ENCODE measurements around the gene ZAR1L.

Gene ZAR1L

DNA sequence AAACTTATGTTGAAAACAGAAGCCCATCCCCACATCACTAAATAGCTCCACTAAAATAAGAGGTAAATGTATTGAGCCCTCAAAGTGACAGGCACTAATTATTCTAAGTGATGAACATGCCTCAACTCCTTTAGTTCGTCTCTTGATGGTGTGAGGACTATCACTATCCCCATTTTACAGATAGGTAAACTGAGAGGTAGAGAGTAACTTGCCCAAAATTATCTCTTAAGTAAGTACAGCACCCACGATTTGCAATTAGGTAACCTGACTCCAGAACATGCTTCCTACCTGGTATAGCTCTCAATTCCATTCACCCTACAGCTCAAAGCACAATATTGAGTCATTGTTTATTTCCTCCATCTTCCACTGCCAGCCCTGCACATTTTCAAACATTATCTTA is 12.7 kb downstream of the ZAR1L start:
- Histone ChIP-seq H3K4me1 (ENCODE audit: control insufficient read depth in 1 of 2, insufficient read depth in 2 of 2, low read length in 2 of 2) (no peaks in the 10 kb centered on the region), H3K4me3 (ENCODE audit: low read depth in 1 of 2, low read length in 2 of 2) (no peak overlapping the region), H3K36me3 (ENCODE audit: control insufficient read depth in 1 of 2, insufficient read depth in 2 of 2, low read length in 2 of 2) (no peaks in the 10 kb centered on the region), H3K27me3 (ENCODE audit: control insufficient read depth in 1 of 2, insufficient read depth in 2 of 2, low read length in 2 of 2) (peaks cover 0 to 4% of the 10 kb centered on the region in 2 donors), H3K9ac (ENCODE audit: low read depth in 1 of 2, low read length in 2 of 2) (no peak overlapping the region), H3K9me3 (ENCODE audit: control insufficient read depth in 1 of 2, low read length in 2 of 2) (no peaks in the 10 kb centered on the region), H3K27ac (ENCODE audit: low read depth, low read length) (no peak overlapping the region)

DNA sequence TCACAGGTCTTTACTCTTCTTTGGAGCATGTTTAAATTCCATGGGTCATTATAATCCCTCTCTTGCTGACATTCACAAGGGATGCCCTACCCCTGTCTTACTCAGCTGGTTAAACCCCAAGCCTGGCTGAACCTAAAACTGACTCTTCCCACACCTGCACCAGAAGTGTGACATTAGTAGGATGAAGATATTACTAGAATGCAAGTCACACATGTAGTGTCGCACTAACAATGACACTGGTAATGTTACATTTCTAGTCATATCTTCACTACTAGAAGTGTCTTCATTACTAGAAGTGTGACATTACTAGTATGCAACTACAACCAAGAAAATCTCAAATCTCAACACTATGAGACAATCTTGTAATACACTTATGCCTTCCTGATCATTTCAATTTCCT is 14.2 kb downstream of the ZAR1L start:
- Histone ChIP-seq H3K9ac (ENCODE audit: low read depth in 1 of 2, low read length in 2 of 2) (no peak overlapping the region), H3K27ac (ENCODE audit: low read depth, low read length) (no peak overlapping the region), H3K36me3 (ENCODE audit: control insufficient read depth in 1 of 2, insufficient read depth in 2 of 2, low read length in 2 of 2) (no peaks in the 10 kb centered on the region), H3K4me3 (ENCODE audit: low read depth in 1 of 2, low read length in 2 of 2) (no peak overlapping the region), H3K4me1 (ENCODE audit: control insufficient read depth in 1 of 2, insufficient read depth in 2 of 2, low read length in 2 of 2) (no peaks in the 10 kb centered on the region), H3K9me3 (ENCODE audit: control insufficient read depth in 1 of 2, low read length in 2 of 2) (no peaks in the 10 kb centered on the region), H3K27me3 (ENCODE audit: control insufficient read depth in 1 of 2, insufficient read depth in 2 of 2, low read length in 2 of 2) (peaks cover 0 to 4% of the 10 kb centered on the region in 2 donors)

DNA sequence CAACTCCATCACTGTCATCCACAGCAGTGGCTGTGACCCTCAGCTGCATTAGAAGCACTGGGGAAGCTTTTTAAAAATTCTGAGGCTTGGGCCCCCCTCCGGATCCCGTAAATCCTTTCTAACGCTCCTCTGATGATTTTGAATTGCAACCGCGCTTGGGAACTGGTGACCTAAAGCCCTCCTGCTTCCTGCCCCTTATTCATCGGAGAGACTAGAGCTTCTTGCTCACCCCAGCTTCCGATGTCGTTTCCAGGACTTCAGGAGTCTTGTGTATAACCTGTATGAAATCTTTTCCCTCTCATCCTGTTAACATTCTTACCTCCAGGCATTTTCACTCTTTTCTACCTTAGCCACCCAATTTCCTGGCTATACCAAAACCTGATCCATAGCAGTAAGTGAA is 14.8 kb downstream of the ZAR1L start:
- peaks cover 0 to 4% of the 10 kb centered on the region in 2 donors for H3K27me3 ChIP-seq (ENCODE audit: control insufficient read depth in 1 of 2, insufficient read depth in 2 of 2, low read length in 2 of 2)
- no peak overlapping the region for H3K27ac ChIP-seq (ENCODE audit: low read depth, low read length)
- peaks cover 0 to 3% of the 10 kb centered on the region in 2 donors for H3K36me3 ChIP-seq (ENCODE audit: control insufficient read depth in 1 of 2, insufficient read depth in 2 of 2, low read length in 2 of 2)
- no peaks in the 10 kb centered on the region for H3K4me1 ChIP-seq (ENCODE audit: control insufficient read depth in 1 of 2, insufficient read depth in 2 of 2, low read length in 2 of 2)
- H3K9me3 ChIP-seq (ENCODE audit: control insufficient read depth in 1 of 2, low read length in 2 of 2): no peaks in the 10 kb centered on the region
- no peak overlapping the region for H3K9ac ChIP-seq (ENCODE audit: low read depth in 1 of 2, low read length in 2 of 2)
- H3K4me3 ChIP-seq (ENCODE audit: low read depth in 1 of 2, low read length in 2 of 2): no peak overlapping the region

DNA sequence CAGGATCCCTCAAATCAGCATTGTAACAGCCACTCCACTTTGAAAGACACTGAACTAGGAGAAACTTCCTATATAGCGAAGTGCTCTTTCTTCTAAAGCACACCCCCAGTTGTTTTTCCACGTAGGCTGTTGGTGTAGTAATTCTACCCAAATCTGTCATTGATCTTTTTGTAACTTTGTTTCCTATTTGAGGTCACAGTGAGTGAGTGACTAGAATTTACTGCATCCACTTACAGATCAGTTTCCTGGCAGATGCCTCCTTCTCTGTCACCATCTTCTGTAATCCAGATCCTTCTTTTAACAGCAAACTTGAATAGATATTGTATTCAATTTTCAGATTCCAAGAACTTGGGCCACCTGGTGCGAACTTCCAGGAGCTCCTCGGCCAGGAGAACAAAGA is 15.3 kb downstream of the ZAR1L start:
- H3K27ac ChIP-seq (ENCODE audit: low read depth, low read length): no peak overlapping the region
- peaks cover 0 to 5% of the 10 kb centered on the region in 2 donors for H3K36me3 ChIP-seq (ENCODE audit: control insufficient read depth in 1 of 2, insufficient read depth in 2 of 2, low read length in 2 of 2)
- H3K4me3 ChIP-seq (ENCODE audit: low read depth in 1 of 2, low read length in 2 of 2): no peak overlapping the region
- peaks cover 0 to 4% of the 10 kb centered on the region in 2 donors for H3K27me3 ChIP-seq (ENCODE audit: control insufficient read depth in 1 of 2, insufficient read depth in 2 of 2, low read length in 2 of 2)
- H3K9ac ChIP-seq (ENCODE audit: low read depth in 1 of 2, low read length in 2 of 2): no peak overlapping the region
- H3K4me1 ChIP-seq (ENCODE audit: control insufficient read depth in 1 of 2, insufficient read depth in 2 of 2, low read length in 2 of 2): no peaks in the 10 kb centered on the region
- no peaks in the 10 kb centered on the region for H3K9me3 ChIP-seq (ENCODE audit: control insufficient read depth in 1 of 2, low read length in 2 of 2)

DNA sequence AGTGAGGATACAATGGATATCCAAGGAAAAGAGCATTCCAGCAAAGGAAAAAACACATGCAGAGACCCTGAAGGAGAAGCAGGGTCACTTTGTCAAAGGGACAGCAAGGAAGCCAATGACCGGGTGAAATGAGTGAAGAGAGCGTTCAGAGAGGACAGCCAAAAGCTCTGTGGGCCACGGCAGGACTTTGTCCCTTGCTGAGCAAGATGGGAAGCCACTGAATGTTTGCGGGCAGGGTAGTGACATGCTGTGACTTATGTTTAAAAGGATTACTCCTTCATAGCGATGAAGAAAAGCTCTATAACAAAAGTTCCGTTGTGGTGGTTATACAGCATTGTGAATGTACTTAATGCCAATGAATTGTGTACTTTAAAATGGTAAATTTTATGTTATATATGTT is 16.5 kb downstream of the ZAR1L start:
- no peaks in the 10 kb centered on the region for H3K9me3 ChIP-seq (ENCODE audit: control insufficient read depth in 1 of 2, low read length in 2 of 2)
- H3K9ac ChIP-seq (ENCODE audit: low read depth in 1 of 2, low read length in 2 of 2): no peak overlapping the region
- H3K4me1 ChIP-seq (ENCODE audit: control insufficient read depth in 1 of 2, insufficient read depth in 2 of 2, low read length in 2 of 2): no peaks in the 10 kb centered on the region
- no peak overlapping the region for H3K4me3 ChIP-seq (ENCODE audit: low read depth in 1 of 2, low read length in 2 of 2)
- peaks cover 0 to 5% of the 10 kb centered on the region in 2 donors for H3K36me3 ChIP-seq (ENCODE audit: control insufficient read depth in 1 of 2, insufficient read depth in 2 of 2, low read length in 2 of 2)
- H3K27ac ChIP-seq (ENCODE audit: low read depth, low read length): no peak overlapping the region
- peaks cover 0 to 4% of the 10 kb centered on the region in 2 donors for H3K27me3 ChIP-seq (ENCODE audit: control insufficient read depth in 1 of 2, insufficient read depth in 2 of 2, low read length in 2 of 2)

DNA sequence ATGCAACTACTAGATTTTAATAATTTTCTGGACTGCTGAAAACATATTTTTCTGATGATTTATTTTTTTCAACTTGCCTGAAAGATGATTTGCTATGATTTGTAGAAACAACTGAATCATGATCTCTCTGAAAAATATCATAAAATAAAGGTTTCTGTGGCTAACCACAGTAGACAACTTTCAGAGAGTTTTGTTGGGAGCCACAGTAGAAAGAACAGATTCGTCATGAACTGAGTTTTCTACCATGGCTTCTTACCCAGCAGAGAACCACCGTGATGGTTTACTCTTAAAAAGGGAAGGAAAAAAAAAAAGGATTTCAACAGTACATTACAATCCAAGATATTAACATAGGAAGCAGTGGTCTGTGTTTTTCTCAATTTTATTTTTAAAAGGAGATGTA is 18.0 kb downstream of the ZAR1L start:
- Histone ChIP-seq H3K4me3 (ENCODE audit: low read depth in 1 of 2, low read length in 2 of 2) (no peak overlapping the region), H3K27me3 (ENCODE audit: control insufficient read depth in 1 of 2, insufficient read depth in 2 of 2, low read length in 2 of 2) (peaks cover 0 to 4% of the 10 kb centered on the region in 2 donors), H3K27ac (ENCODE audit: low read depth, low read length) (no peak overlapping the region), H3K4me1 (ENCODE audit: control insufficient read depth in 1 of 2, insufficient read depth in 2 of 2, low read length in 2 of 2) (no peaks in the 10 kb centered on the region), H3K9ac (ENCODE audit: low read depth in 1 of 2, low read length in 2 of 2) (no peak overlapping the region), H3K9me3 (ENCODE audit: control insufficient read depth in 1 of 2, low read length in 2 of 2) (no peaks in the 10 kb centered on the region), H3K36me3 (ENCODE audit: control insufficient read depth in 1 of 2, insufficient read depth in 2 of 2, low read length in 2 of 2) (peaks cover 0 to 5% of the 10 kb centered on the region in 2 donors)

DNA sequence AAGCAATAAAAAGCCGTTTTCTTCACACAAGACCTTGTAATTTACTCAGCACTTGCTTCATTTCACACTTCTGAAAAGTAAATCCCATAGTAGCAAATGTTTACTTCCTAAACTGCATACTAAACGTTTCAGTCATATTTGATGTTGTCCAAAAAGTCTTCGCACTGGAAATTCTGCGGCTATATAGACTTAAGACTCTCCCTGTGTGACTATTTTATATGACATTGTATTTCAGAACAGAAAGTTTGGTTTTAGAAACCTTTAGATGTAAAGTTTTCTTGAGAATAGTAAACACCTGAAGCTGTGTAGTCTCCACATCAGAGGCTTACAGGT is 29.6 kb downstream of the ZAR1L start:
- no peak overlapping the region for H3K9ac ChIP-seq (ENCODE audit: low read depth in 1 of 2, low read length in 2 of 2)
- H3K4me1 ChIP-seq (ENCODE audit: control insufficient read depth in 1 of 2, insufficient read depth in 2 of 2, low read length in 2 of 2): no peaks in the 10 kb centered on the region
- no peak overlapping the region for H3K27ac ChIP-seq (ENCODE audit: low read depth, low read length)
- H3K27me3 ChIP-seq (ENCODE audit: control insufficient read depth in 1 of 2, insufficient read depth in 2 of 2, low read length in 2 of 2): no peaks in the 10 kb centered on the region
- H3K36me3 ChIP-seq (ENCODE audit: control insufficient read depth in 1 of 2, insufficient read depth in 2 of 2, low read length in 2 of 2): peaks cover 0 to 5% of the 10 kb centered on the region in 2 donors
- no peak overlapping the region for H3K4me3 ChIP-seq (ENCODE audit: low read depth in 1 of 2, low read length in 2 of 2)
- H3K9me3 ChIP-seq (ENCODE audit: control insufficient read depth in 1 of 2, low read length in 2 of 2): no peaks in the 10 kb centered on the region

DNA sequence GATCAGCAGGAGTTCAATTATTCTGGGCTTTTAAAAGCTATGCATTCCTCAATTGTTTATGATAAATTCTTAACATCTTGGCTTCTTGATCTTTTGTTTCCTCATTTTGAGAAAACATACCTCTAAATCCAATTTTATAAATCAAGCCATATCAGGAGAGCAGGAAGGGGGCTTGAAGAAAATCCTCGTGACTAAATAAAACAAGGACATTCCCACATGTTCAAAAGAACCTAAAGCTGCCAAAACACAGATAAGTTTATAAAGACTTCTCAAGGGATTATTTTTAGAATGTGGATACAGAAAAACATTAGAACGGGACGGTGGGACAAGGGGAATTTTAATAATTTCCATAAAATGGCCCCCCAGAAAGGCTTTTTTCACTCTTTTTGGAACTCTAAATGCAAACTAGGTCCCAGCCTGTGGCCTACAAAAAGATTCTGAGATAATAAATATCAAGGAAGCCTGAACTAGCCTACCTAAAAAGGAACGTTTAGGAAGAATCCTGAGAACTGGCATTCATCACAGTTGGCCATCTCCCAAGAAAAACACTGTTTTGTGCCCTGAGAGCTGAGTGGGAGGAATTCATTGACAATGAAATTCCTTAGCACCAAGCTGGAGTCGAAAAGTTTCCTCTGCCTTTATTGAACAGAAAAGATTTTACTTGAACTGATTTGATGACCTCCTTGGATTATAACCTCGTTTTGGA is 30.1 kb downstream of the ZAR1L start:
- Histone ChIP-seq H3K36me3 (ENCODE audit: control insufficient read depth in 1 of 2, insufficient read depth in 2 of 2, low read length in 2 of 2) (peaks cover 0 to 5% of the 10 kb centered on the region in 2 donors), H3K9me3 (ENCODE audit: control insufficient read depth in 1 of 2, low read length in 2 of 2) (no peaks in the 10 kb centered on the region), H3K4me1 (ENCODE audit: control insufficient read depth in 1 of 2, insufficient read depth in 2 of 2, low read length in 2 of 2) (no peaks in the 10 kb centered on the region), H3K9ac (ENCODE audit: low read depth in 1 of 2, low read length in 2 of 2) (no peak overlapping the region), H3K27me3 (ENCODE audit: control insufficient read depth in 1 of 2, insufficient read depth in 2 of 2, low read length in 2 of 2) (no peaks in the 10 kb centered on the region), H3K4me3 (ENCODE audit: low read depth in 1 of 2, low read length in 2 of 2) (no peak overlapping the region), H3K27ac (ENCODE audit: low read depth, low read length) (no peak overlapping the region)

DNA sequence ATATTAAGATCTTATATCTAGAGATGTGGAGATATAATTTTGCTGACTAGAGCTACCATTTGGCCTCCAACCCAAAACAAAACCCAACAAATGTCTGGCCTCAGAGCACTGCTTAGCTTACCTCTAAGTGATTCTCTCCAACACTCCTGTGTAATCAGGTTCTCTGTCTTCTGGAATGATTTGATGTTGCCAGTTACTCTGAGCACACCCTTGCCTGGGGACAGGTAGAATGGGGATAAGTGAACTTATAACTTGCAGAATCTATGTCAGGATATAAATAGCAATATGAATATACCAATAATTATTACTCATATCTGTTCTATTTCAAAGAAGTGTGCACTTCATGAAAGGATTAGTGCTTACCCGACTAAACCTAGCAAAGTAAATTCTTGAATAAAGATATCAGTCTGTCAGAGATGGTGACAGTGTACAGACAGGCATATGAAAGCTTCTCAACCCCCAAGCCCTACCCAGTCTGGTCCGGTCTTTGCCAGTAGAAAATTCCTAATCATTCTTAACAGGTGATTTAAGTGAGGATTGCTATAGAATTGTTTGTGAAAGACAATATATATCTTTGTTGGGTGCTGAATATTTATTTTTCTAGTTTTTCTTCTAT is 33.0 kb downstream of the ZAR1L start:
- H3K9me3 ChIP-seq (ENCODE audit: control insufficient read depth in 1 of 2, low read length in 2 of 2): no peaks in the 10 kb centered on the region
- no peak overlapping the region for H3K9ac ChIP-seq (ENCODE audit: low read depth in 1 of 2, low read length in 2 of 2)
- H3K36me3 ChIP-seq (ENCODE audit: control insufficient read depth in 1 of 2, insufficient read depth in 2 of 2, low read length in 2 of 2): peaks cover 0 to 5% of the 10 kb centered on the region in 2 donors
- H3K27ac ChIP-seq (ENCODE audit: low read depth, low read length): no peak overlapping the region
- no peaks in the 10 kb centered on the region for H3K27me3 ChIP-seq (ENCODE audit: control insufficient read depth in 1 of 2, insufficient read depth in 2 of 2, low read length in 2 of 2)
- H3K4me1 ChIP-seq (ENCODE audit: control insufficient read depth in 1 of 2, insufficient read depth in 2 of 2, low read length in 2 of 2): no peaks in the 10 kb centered on the region
- H3K4me3 ChIP-seq (ENCODE audit: low read depth in 1 of 2, low read length in 2 of 2): no peak overlapping the region

DNA sequence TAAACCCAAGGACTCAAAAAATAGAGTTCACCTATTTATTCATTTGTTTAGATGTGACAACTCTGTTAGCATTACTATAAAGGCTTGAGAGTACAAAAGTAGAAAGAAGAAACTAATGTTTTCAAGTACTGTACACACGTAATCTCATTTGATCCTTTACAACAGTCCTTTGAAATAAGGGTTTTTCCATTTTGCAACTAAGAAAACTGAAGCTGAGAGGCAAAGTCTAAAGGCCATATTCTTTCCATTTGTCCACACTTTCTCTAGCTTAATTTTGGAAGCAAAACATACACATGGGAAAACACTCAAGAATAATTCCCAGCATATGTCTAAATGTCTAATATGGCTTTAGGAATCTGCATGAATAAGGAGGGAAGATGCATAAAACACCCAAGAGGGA is 34.1 kb downstream of the ZAR1L start:
- Histone ChIP-seq H3K36me3 (ENCODE audit: control insufficient read depth in 1 of 2, insufficient read depth in 2 of 2, low read length in 2 of 2) (peaks cover 0 to 5% of the 10 kb centered on the region in 2 donors), H3K27ac (ENCODE audit: low read depth, low read length) (no peak overlapping the region), H3K4me1 (ENCODE audit: control insufficient read depth in 1 of 2, insufficient read depth in 2 of 2, low read length in 2 of 2) (no peaks in the 10 kb centered on the region), H3K9ac (ENCODE audit: low read depth in 1 of 2, low read length in 2 of 2) (no peak overlapping the region), H3K9me3 (ENCODE audit: control insufficient read depth in 1 of 2, low read length in 2 of 2) (no peaks in the 10 kb centered on the region), H3K4me3 (ENCODE audit: low read depth in 1 of 2, low read length in 2 of 2) (no peak overlapping the region), H3K27me3 (ENCODE audit: control insufficient read depth in 1 of 2, insufficient read depth in 2 of 2, low read length in 2 of 2) (no peaks in the 10 kb centered on the region)
